GM12892 (cell line): ENCODE measurements around the gene PDS5B.

ENCODE experiments used
- POLR2A ChIP-seq: IDR thresholded peaks from 2 replicates; pipeline ENCODE4 v1.6.1; 2011; ENCODE audit warnings: low read depth, low read length, control low read depth
- POLR2AphosphoS5 ChIP-seq: IDR thresholded peaks from 2 replicates; pipeline ENCODE4 v1.6.1; 2011; ENCODE audit warnings: low read depth, low read length, control low read depth
- TAF1 ChIP-seq: IDR thresholded peaks from 2 replicates; pipeline ENCODE4 v1.6.1; 2011; ENCODE audit warnings: low read depth, mild to moderate bottlenecking, control low read depth, low read length, borderline replicate concordance

DNA sequence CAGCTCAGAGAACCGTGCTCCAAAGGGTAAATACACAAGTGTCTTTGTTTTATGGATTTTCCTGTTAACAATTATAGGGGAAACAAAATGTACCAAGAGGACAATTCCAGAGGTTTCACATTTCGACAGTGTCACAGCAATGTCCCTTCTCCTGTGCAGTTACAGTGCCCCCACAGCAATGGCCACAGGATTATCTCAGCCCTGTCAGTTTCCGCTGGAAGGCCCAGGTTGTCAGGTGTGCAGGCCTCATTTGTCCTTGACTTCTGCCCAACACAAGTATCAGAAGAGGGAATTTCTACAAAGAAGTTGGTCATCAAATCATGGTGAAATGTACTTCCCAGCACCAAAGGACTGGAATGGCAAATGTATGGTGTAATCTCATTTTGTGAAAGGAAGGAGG is 36.5 kb upstream of the PDS5B start:
- no peak for TF ChIP-seq POLR2A
- no peak for TF ChIP-seq TAF1
- no peak for TF ChIP-seq POLR2AphosphoS5
